22Rv1 (cell line): ENCODE measurements around the gene ZNF652.

Source experiments
- CTCF ChIP-seq: fragments of 450-650 bp; IDR thresholded peaks from 2 replicates; pipeline ENCODE4 v1.5.1; 2017; ENCODE audit warnings: mild to moderate bottlenecking
- ZFX ChIP-seq: fragments of 450-650 bp; IDR thresholded peaks from 2 replicates; pipeline ENCODE4 v1.6.1; 2017; ENCODE audit warnings: antibody characterized with exemption, borderline replicate concordance

- TF ChIP-seq CTCF (no peak), ZFX (no peak)
These were observed 11.1 kb upstream of the ZNF652 start for GRCh38 chr17:49373115-49373514.
